ENCODE results near the gene UPK1A.

UPK1A gene

GRCh38 chr19:35629332-35629633, 37.0 kb upstream of the UPK1A start:
- no peak for TF ChIP-seq SIN3A (IDR thresholded peaks at IDR 0.05; ENCODE audit: borderline replicate concordance, insufficient read depth, low read length)
- no peak for TF ChIP-seq FOXP2 (optimal IDR thresholded peaks at IDR 0.05; ENCODE audit: borderline replicate concordance, extremely low read depth, extremely low read length, insufficient read depth)

- no peak for TF ChIP-seq TAF1 (IDR thresholded peaks at IDR 0.05; ENCODE audit: borderline replicate concordance, insufficient read depth, low read length)
- no peak for TF ChIP-seq FOXP2 (optimal IDR thresholded peaks at IDR 0.05; ENCODE audit: borderline replicate concordance, extremely low read depth, extremely low read length, insufficient read depth)
Observed at GRCh38 chr19:35633727-35634440, 32.4 kb upstream of the UPK1A start.

GRCh38 chr19:35636651-35637050, 29.7 kb upstream of the UPK1A start:
- TF ChIP-seq REST (IDR thresholded peaks at IDR 0.05; ENCODE audit: insufficient read depth in 1 of 2, low read depth in 2 of 2, low read length in 2 of 2) (no peak), POLR2AphosphoS5 (IDR thresholded peaks at IDR 0.05; ENCODE audit: low read depth, low read length) (no peak), TAF1 (IDR thresholded peaks at IDR 0.05; ENCODE audit: borderline replicate concordance, insufficient read depth, low read length) (no peak), FOXP2 (optimal IDR thresholded peaks at IDR 0.05; ENCODE audit: borderline replicate concordance, extremely low read depth, extremely low read length, insufficient read depth) (no peak), SIN3A (IDR thresholded peaks at IDR 0.05; ENCODE audit: borderline replicate concordance, insufficient read depth, low read length) (no peak)

- TF ChIP-seq SIN3A (IDR thresholded peaks at IDR 0.05; ENCODE audit: borderline replicate concordance, insufficient read depth, low read length) (no peak), TAF1 (IDR thresholded peaks at IDR 0.05; ENCODE audit: borderline replicate concordance, insufficient read depth, low read length) (no peak), REST (IDR thresholded peaks at IDR 0.05; ENCODE audit: insufficient read depth in 1 of 2, low read depth in 2 of 2, low read length in 2 of 2) (no peak), FOXP2 (optimal IDR thresholded peaks at IDR 0.05; ENCODE audit: borderline replicate concordance, extremely low read depth, extremely low read length, insufficient read depth) (no peak)
Observed at GRCh38 chr19:35637165-35637564, 29.2 kb upstream of the UPK1A start.

- TF ChIP-seq REST (IDR thresholded peaks at IDR 0.05; ENCODE audit: insufficient read depth in 1 of 2, low read depth in 2 of 2, low read length in 2 of 2) (no peak), SIN3A (IDR thresholded peaks at IDR 0.05; ENCODE audit: borderline replicate concordance, insufficient read depth, low read length) (no peak), POLR2AphosphoS5 (IDR thresholded peaks at IDR 0.05; ENCODE audit: low read depth, low read length) (no peak), FOXP2 (optimal IDR thresholded peaks at IDR 0.05; ENCODE audit: borderline replicate concordance, extremely low read depth, extremely low read length, insufficient read depth) (no peak), TAF1 (IDR thresholded peaks at IDR 0.05; ENCODE audit: borderline replicate concordance, insufficient read depth, low read length) (no peak)
Observed at GRCh38 chr19:35639321-35639639, 27.0 kb upstream of the UPK1A start.

GRCh38 chr19:35639863-35640262, 26.5 kb upstream of the UPK1A start:
- TF ChIP-seq REST (IDR thresholded peaks at IDR 0.05; ENCODE audit: insufficient read depth in 1 of 2, low read depth in 2 of 2, low read length in 2 of 2), result no peak
- TF ChIP-seq TAF1 (IDR thresholded peaks at IDR 0.05; ENCODE audit: borderline replicate concordance, insufficient read depth, low read length), result no peak
- TF ChIP-seq SIN3A (IDR thresholded peaks at IDR 0.05; ENCODE audit: borderline replicate concordance, insufficient read depth, low read length), result no peak
- TF ChIP-seq FOXP2 (optimal IDR thresholded peaks at IDR 0.05; ENCODE audit: borderline replicate concordance, extremely low read depth, extremely low read length, insufficient read depth), result no peak
- TF ChIP-seq POLR2AphosphoS5 (IDR thresholded peaks at IDR 0.05; ENCODE audit: low read depth, low read length), result no peak

All from PFSK-1 (cell line).